ENCODE data around the gene HBA1.
"Not testable (repeated sequence)": the region's sequence is repeated elsewhere in the genome, so short reads cannot be mapped to it uniquely, and the experiment has no call there.

Gene HBA1

GRCh38 chr16:152141-153128, 24.0 kb upstream of the HBA1 start, which contains the start of gene HBZ:
Gene HBZ, plus strand, starts transcription at chr16:152644. Its CDS starts 266 bp downstream, at chr16:152910.
- Histone ChIP-seq H3K4me1 (ENCODE audit: insufficient read depth, low read length) (no peaks in the 10 kb centered on the region), H3K9ac (ENCODE audit: low read depth, low read length) (no peak within 1 kb of the TSS)

GRCh38 chr16:153129-153521, 23.4 kb upstream of the HBA1 start:
- not testable (repeated sequence) for H3K9me3 ChIP-seq (ENCODE audit: control insufficient read depth, insufficient read depth, low read length); H3K36me3 ChIP-seq (ENCODE audit: insufficient read depth, low read length); H3K4me1 ChIP-seq (ENCODE audit: insufficient read depth, low read length); H3K9ac ChIP-seq (ENCODE audit: low read depth, low read length)

More at GRCh38 chr16:152141-153128, 24.0 kb upstream of the HBA1 start, which contains the start of gene HBZ:
- no peaks in the 10 kb centered on the region for H3K9me3 ChIP-seq (ENCODE audit: control insufficient read depth, insufficient read depth, low read length)
- no peaks in the 10 kb centered on the region for H3K36me3 ChIP-seq (ENCODE audit: insufficient read depth, low read length)

- H3K4me1 ChIP-seq (ENCODE audit: insufficient read depth, low read length); H3K36me3 ChIP-seq (ENCODE audit: insufficient read depth, low read length); H3K9me3 ChIP-seq (ENCODE audit: control insufficient read depth, insufficient read depth, low read length); H3K9ac ChIP-seq (ENCODE audit: low read depth, low read length): not testable (repeated sequence)
These were observed 22.8 kb upstream of the HBA1 start for GRCh38 chr16:153550-154216.

GRCh38 chr16:154217-155030, 22.1 kb upstream of the HBA1 start:
- Histone ChIP-seq H3K9me3 (ENCODE audit: control insufficient read depth, insufficient read depth, low read length) (no peaks in the 10 kb centered on the region), H3K9ac (ENCODE audit: low read depth, low read length) (peak overlapping the region; percentile 52; the same call in 1 of the 2 replicates), H3K36me3 (ENCODE audit: insufficient read depth, low read length) (no peaks in the 10 kb centered on the region), H3K4me1 (ENCODE audit: insufficient read depth, low read length) (no peaks in the 10 kb centered on the region)

- no peaks in the 10 kb centered on the region for H3K9me3 ChIP-seq (ENCODE audit: control insufficient read depth, insufficient read depth, low read length)
- H3K4me1 ChIP-seq (ENCODE audit: insufficient read depth, low read length), result no peaks in the 10 kb centered on the region
- no peak overlapping the region for H3K9ac ChIP-seq (ENCODE audit: low read depth, low read length)
- no peaks in the 10 kb centered on the region for H3K36me3 ChIP-seq (ENCODE audit: insufficient read depth, low read length)
These were observed 21.5 kb upstream of the HBA1 start for GRCh38 chr16:155031-155398.

GRCh38 chr16:159136-159849, 17.2 kb upstream of the HBA1 start:
- Histone ChIP-seq H3K4me1 (ENCODE audit: insufficient read depth, low read length) (no peaks in the 10 kb centered on the region), H3K9me3 (ENCODE audit: control insufficient read depth, insufficient read depth, low read length) (no peaks in the 10 kb centered on the region), H3K36me3 (ENCODE audit: insufficient read depth, low read length) (no peaks in the 10 kb centered on the region), H3K9ac (ENCODE audit: low read depth, low read length) (no peak overlapping the region)

GRCh38 chr16:160242-160641, 16.2 kb upstream of the HBA1 start:
- not testable (repeated sequence) for H3K9ac ChIP-seq (ENCODE audit: low read depth, low read length); H3K9me3 ChIP-seq (ENCODE audit: control insufficient read depth, insufficient read depth, low read length); H3K4me1 ChIP-seq (ENCODE audit: insufficient read depth, low read length); H3K36me3 ChIP-seq (ENCODE audit: insufficient read depth, low read length)

GRCh38 chr16:160691-161190, 15.7 kb upstream of the HBA1 start:
- Histone ChIP-seq H3K4me1 (ENCODE audit: insufficient read depth, low read length) (no peaks in the 10 kb centered on the region), H3K9me3 (ENCODE audit: control insufficient read depth, insufficient read depth, low read length) (no peaks in the 10 kb centered on the region), H3K9ac (ENCODE audit: low read depth, low read length) (no peak overlapping the region), H3K36me3 (ENCODE audit: insufficient read depth, low read length) (no peaks in the 10 kb centered on the region)

GRCh38 chr16:162271-162991, 14.0 kb upstream of the HBA1 start:
- Histone ChIP-seq H3K9ac (ENCODE audit: low read depth, low read length) (no peak overlapping the region), H3K36me3 (ENCODE audit: insufficient read depth, low read length) (no peaks in the 10 kb centered on the region), H3K9me3 (ENCODE audit: control insufficient read depth, insufficient read depth, low read length) (no peaks in the 10 kb centered on the region), H3K4me1 (ENCODE audit: insufficient read depth, low read length) (0 out of 2 replicates have a peak, but pooled peaks cover 4% of the 10 kb centered on the region)

GRCh38 chr16:163139-163538, 13.3 kb upstream of the HBA1 start:
- H3K36me3 ChIP-seq (ENCODE audit: insufficient read depth, low read length); H3K9ac ChIP-seq (ENCODE audit: low read depth, low read length); H3K9me3 ChIP-seq (ENCODE audit: control insufficient read depth, insufficient read depth, low read length); H3K4me1 ChIP-seq (ENCODE audit: insufficient read depth, low read length): not testable (repeated sequence)

GRCh38 chr16:163696-164095, 12.8 kb upstream of the HBA1 start:
- not testable (repeated sequence) for H3K4me1 ChIP-seq (ENCODE audit: insufficient read depth, low read length); H3K9ac ChIP-seq (ENCODE audit: low read depth, low read length); H3K9me3 ChIP-seq (ENCODE audit: control insufficient read depth, insufficient read depth, low read length); H3K36me3 ChIP-seq (ENCODE audit: insufficient read depth, low read length)

- not testable (repeated sequence) for H3K9me3 ChIP-seq (ENCODE audit: control insufficient read depth, insufficient read depth, low read length); H3K9ac ChIP-seq (ENCODE audit: low read depth, low read length); H3K36me3 ChIP-seq (ENCODE audit: insufficient read depth, low read length); H3K4me1 ChIP-seq (ENCODE audit: insufficient read depth, low read length)
These were observed 12.2 kb upstream of the HBA1 start for GRCh38 chr16:164134-164823.

Data from ES-I3 (cell line).